Lung (tissue), 12 donors: Measurements from ENCODE around the gene NFS1. TPM values are rescaled to one million over a fixed set of nuclear protein-coding genes. Genes with fewer than 3 reads are reported as not detected.

Experiments used
- ATAC-seq: fragments of 200-7000 bp; cut with Tn5 transposase; one replicate; pipeline ENCODE4 v1.9.1; 2020; ENCODE audit warnings: moderate number of reproducible peaks; ENCODE audit not compliant: insufficient read depth, low FRiP score
- DNase-seq, 3 donors: peaks; one replicate each; pipeline ENCODE4 v3.0.0-alpha.2; 2013 to 2017
- H3K27ac ChIP-seq, 2 donors: one replicate each; pipeline ENCODE4 v1.5.1; 2013; ENCODE audit warnings: mild to moderate bottlenecking in 2 of 2, moderate library complexity in 2 of 2, control low read depth in 1 of 2, inconsistent platforms in 1 of 2, low read depth in 1 of 2, low read length in 1 of 2
- H3K27me3 ChIP-seq, 3 donors: one replicate each; pipeline ENCODE4 v1.5.1; 2013; ENCODE audit warnings: low read length in 2 of 3; ENCODE audit not compliant: control insufficient read depth in 3 of 3, insufficient read depth in 3 of 3
- H3K36me3 ChIP-seq, 4 donors: one replicate each; pipeline ENCODE4 v1.5.1; 2013; ENCODE audit warnings: low read length in 4 of 4, mild to moderate bottlenecking in 1 of 4, moderate library complexity in 1 of 4; ENCODE audit not compliant: control insufficient read depth in 4 of 4, insufficient read depth in 4 of 4
- H3K4me1 ChIP-seq, 5 donors: one replicate each; pipeline ENCODE4 v1.5.1; 2013; ENCODE audit warnings: low read length in 5 of 5, mild to moderate bottlenecking in 2 of 5, moderate library complexity in 1 of 5; ENCODE audit not compliant: control insufficient read depth in 5 of 5, insufficient read depth in 5 of 5
- H3K4me3 ChIP-seq: one replicate; pipeline ENCODE4 v1.5.1; 2013; ENCODE audit warnings: mild to moderate bottlenecking, control low read depth, moderate library complexity
- H3K9ac ChIP-seq, 2 donors: one replicate each; pipeline ENCODE4 v1.5.1; 2013; ENCODE audit warnings: low read length in 2 of 2, control low read depth in 1 of 2; ENCODE audit not compliant: insufficient read depth in 1 of 2
- H3K9me3 ChIP-seq, 4 donors: one replicate each; pipeline ENCODE4 v1.5.1; 2013; ENCODE audit warnings: low read length in 3 of 4, mild to moderate bottlenecking in 1 of 4, moderate library complexity in 1 of 4; ENCODE audit not compliant: control insufficient read depth in 4 of 4, insufficient read depth in 3 of 4
- WGBS, 2 donors: extraction: QIAGEN DNeasy Blood & Tissue Kit; methylation state at CpG; one replicate each; pipeline ENCODE4 v1.1.7; 2013; 5-methylcytosine and 5-hydroxymethylcytosine counted together
- polyA plus RNA-seq, 2 donors: library from polyadenylated mRNA; stranded (reverse); fragments of 200-250 nt; gene quantifications; one replicate each; pipeline ENCODE4 v1.2.1, GENCODE V29; 2013
- total RNA-seq, 2 donors: library from RNA; depleted of rRNA in 1 of 2; stranded (reverse); fragments of >200 nt in 1 of 2; gene quantifications; one replicate each; pipeline ENCODE4 v1.2.1, GENCODE V29; 2014 to 2021
- TF ChIP-seq, protein P1 (sequence below): IDR thresholded peaks from 2 replicates; pipeline ENCODE4 v1.5.1; 2012; ENCODE audit warnings: mild to moderate bottlenecking; ENCODE audit errors: control extremely low read depth, extremely low read depth
- donor health status: control.
- donor health status: control.
- donor health status: Bipolar disorder and iron deficiency.
- donor health status: healthy.
- donor health status: DM: yes; HTN: yes; CAD: no.

Gene NFS1
- total and polyA plus RNA-seq, 4 donors: 18.8 to 33.9 (median 23.7) TPM

DNA sequence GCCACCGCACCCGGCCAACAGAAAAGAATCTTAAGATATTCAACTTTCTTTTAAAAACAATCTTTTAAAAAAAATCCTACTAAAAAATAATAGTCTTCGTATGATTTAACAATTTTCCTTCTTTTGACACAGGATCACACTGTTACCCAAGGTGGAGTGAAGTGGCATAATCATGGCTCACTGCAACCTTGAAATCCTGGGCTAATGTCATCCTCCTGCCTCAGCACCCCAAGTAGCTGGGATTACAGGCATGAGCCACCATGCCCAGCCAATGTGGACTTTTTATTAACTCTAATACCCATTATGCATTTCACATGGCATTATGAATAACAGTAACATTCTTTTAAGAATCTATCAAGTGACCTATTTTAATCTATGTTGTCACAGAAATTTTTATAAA is 22.1 kb upstream of the NFS1 start:
- TF ChIP-seq, protein P1, sequence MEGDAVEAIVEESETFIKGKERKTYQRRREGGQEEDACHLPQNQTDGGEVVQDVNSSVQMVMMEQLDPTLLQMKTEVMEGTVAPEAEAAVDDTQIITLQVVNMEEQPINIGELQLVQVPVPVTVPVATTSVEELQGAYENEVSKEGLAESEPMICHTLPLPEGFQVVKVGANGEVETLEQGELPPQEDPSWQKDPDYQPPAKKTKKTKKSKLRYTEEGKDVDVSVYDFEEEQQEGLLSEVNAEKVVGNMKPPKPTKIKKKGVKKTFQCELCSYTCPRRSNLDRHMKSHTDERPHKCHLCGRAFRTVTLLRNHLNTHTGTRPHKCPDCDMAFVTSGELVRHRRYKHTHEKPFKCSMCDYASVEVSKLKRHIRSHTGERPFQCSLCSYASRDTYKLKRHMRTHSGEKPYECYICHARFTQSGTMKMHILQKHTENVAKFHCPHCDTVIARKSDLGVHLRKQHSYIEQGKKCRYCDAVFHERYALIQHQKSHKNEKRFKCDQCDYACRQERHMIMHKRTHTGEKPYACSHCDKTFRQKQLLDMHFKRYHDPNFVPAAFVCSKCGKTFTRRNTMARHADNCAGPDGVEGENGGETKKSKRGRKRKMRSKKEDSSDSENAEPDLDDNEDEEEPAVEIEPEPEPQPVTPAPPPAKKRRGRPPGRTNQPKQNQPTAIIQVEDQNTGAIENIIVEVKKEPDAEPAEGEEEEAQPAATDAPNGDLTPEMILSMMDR: no peak
- WGBS, 2 donors: 94 to 95% methylated on average over 3 of the region's 3 CpGs
- Histone ChIP-seq H3K9ac (no peak overlapping the region), H3K27ac (no peak overlapping the region), H3K36me3 (peaks cover 54 to 87% (median 66%) of the 10 kb centered on the region in 4 donors), H3K4me3 (no peak overlapping the region), H3K27me3 (no peaks in the 10 kb centered on the region), H3K9me3 (no peaks in the 10 kb centered on the region), H3K4me1 (peaks cover 0 to 6% (median 0%) of the 10 kb centered on the region in 5 donors)
- ATAC-seq (no peak), DNase-seq (no peak)

DNA sequence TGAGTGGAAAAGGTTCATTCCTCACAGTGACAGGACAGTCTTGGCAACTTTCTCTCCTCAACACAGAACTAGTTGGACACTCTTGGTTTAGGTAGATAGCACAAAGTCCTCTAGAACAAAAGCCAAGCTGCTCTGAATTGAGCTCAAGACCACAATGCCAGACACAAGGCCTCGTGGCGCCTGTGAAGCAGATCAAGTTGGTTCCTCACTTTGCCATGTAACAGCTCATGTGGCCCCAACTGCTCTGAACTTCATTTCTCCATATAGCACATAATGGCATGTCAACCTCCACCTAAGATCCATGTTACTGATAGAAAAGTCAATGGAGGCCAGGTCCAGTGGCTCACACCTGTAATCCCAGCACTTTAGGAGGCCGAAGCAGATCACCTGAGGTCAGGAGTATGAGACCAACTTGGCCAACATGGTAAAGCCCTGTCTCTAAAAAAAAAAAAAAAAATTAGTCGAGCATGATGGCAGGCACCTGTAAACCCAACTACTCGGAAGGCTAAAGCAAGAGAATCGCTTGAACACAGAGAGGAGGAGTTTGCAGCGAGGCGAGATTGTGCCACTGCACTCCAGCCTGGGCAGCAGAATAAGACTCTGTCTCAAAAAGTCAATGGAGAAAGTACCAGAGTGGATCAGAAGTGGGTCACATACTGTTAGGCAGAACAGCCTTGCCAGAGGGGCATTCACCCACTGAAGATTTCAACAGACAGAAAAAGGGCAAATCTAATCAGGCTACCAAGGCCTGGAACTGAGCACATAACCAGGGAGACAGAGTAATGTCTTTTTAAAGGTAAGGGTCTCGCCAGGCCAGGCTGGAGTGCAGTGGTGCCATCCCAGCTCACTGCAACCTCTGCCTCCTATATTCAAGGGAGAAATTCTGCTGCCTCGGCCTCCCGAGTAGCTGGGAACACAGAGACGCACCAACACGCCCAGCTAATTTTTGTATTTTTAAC is 21.3 kb upstream of the NFS1 start:
- H3K4me3 ChIP-seq: no peak overlapping the region
- ATAC-seq: no peak
- peaks cover 56 to 86% (median 66%) of the 10 kb centered on the region in 4 donors for H3K36me3 ChIP-seq
- H3K27me3 ChIP-seq: no peaks in the 10 kb centered on the region
- H3K27ac ChIP-seq: no peak overlapping the region
- H3K9ac ChIP-seq: no peak overlapping the region
- no peaks in the 10 kb centered on the region for H3K9me3 ChIP-seq
- H3K4me1 ChIP-seq: peaks cover 0 to 6% (median 0%) of the 10 kb centered on the region in 5 donors
- no peak for DNase-seq
- WGBS, 2 donors: 94 to 98% methylated on average over 13 of the region's 13 CpGs
- TF ChIP-seq, protein P1: no peak

DNA sequence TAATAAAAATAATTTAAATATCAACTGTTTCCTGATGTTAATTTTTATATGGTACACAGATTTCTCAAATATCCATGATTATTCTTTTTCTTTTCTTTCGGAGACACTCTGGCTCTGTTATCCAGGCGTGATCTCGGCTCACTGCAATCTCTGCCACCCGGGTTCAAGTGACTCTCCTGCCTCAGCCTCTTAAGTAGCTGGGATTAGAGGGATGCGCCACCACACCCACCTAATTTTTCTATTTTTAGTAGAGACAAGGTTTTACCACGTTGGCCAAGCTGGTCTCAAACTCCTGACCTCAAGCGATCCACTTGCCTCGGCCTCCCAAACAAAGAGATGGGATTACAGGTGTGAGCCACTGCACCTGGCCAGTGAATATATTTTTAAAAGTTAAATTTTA is 20.6 kb upstream of the NFS1 start:
- WGBS, 2 donors: 70 to 74% methylated on average over 8 of the region's 8 CpGs
- TF ChIP-seq, protein P1: no peak
- H3K9ac ChIP-seq: no peak overlapping the region
- peaks cover 0 to 6% (median 0%) of the 10 kb centered on the region in 5 donors for H3K4me1 ChIP-seq
- ATAC-seq: no peak
- DNase-seq: no peak
- no peak overlapping the region for H3K27ac ChIP-seq
- H3K36me3 ChIP-seq: peaks cover 53 to 86% (median 64%) of the 10 kb centered on the region in 4 donors
- H3K27me3 ChIP-seq: no peaks in the 10 kb centered on the region
- H3K4me3 ChIP-seq: no peak overlapping the region
- H3K9me3 ChIP-seq: no peaks in the 10 kb centered on the region
